ENCODE data around the gene DACH2. TPM values are rescaled to one million over a fixed set of nuclear protein-coding genes. Genes with fewer than 3 reads are reported as not detected.

The DACH2 gene
- total and polyA plus RNA-seq, 2 of the 4 experiments (the other 2 are of a cell fraction): 2.8 to 3.8 TPM

DNA sequence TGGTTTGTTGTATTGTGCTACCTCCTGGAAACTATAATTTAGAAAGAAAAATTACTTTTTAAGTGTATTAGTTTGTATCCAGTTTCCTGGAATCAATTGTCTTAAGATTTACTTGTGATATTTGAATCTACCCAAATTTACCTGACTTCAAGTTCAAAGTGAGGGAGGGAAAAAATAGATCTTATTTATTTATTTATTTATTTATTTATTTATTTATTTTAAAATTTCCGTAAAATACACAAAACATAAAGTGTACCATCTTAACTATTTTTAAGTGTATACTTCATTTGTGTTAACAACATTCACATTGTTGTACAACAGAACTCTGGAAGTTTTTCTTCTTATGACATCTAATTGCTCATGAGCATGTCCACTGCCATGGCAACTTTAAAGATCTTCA, 356.0 kb downstream of the DACH2 start:
- in situ Hi-C loops (cut with MboI; ENCODE audit: low sequenced_read_pairs) (no loop called here), intact Hi-C loops (cut with micrococcal nuclease) (loop anchor here (5.0 kb wide), 1 partner anchor 388 kb away; no protein-coding TSS in a partner anchor), dilution Hi-C loops (cut with HindIII; ENCODE audit: low sequenced_read_pairs, unreplicated experiment) (no loop called here)
- no peaks in the 10 kb centered on the region for H3K27me3 ChIP-seq (ENCODE audit: control insufficient read depth, insufficient read depth, low read length)
- ATAC-seq (ENCODE audit: low read depth): no peak
- no TSS peak for BruUV-seq (replicated peaks)
- no peak overlapping the region for H4K5ac ChIP-seq (ENCODE audit: low read depth, low read length)
- H2BK20ac ChIP-seq (ENCODE audit: low read depth, low read length): no peak overlapping the region
- no peaks in the 10 kb centered on the region for H3K9me3 ChIP-seq (ENCODE audit: control insufficient read depth, insufficient read depth, low read length)
- H2AK5ac ChIP-seq (ENCODE audit: low read depth, low read length): no peak overlapping the region
- H3K4me2 ChIP-seq (ENCODE audit: low read depth, low read length): no peak overlapping the region
- H3K36me3 ChIP-seq (ENCODE audit: control insufficient read depth, insufficient read depth, low read length): no peaks in the 10 kb centered on the region
- WGBS, 2 experiments (ENCODE audit: extremely low coverage in 2 of 2, insufficient read length in 1 of 2): no CpG with 5 or more reads among the region's 1 CpG
- H3K79me1 ChIP-seq (ENCODE audit: low read depth in 1 of 2, low read length in 2 of 2): no peaks in the 10 kb centered on the region
- H3K23ac ChIP-seq (ENCODE audit: low read depth, low read length): no peak overlapping the region
- no peak overlapping the region for H3K18ac ChIP-seq (ENCODE audit: low read depth, low read length)
- no peak overlapping the region for H3K9ac ChIP-seq (ENCODE audit: low read depth, low read length)
- H3K27ac ChIP-seq (ENCODE audit: insufficient read depth, low read length): no peak overlapping the region
- no peak overlapping the region for H2BK5ac ChIP-seq (ENCODE audit: low read depth, low read length, poor library complexity, severe bottlenecking)
- no peak for TF ChIP-seq RFX5 (IDR thresholded peaks at IDR 0.05; ENCODE audit: low read depth, low read length)
- no peak for TF ChIP-seq MAFK (IDR thresholded peaks at IDR 0.05; ENCODE audit: low read depth, low read length)
- TF ChIP-seq CHD1 (IDR thresholded peaks at IDR 0.05; ENCODE audit: low read depth, low read length): no peak
- no peak for TF ChIP-seq SMC3 (IDR thresholded peaks at IDR 0.05; ENCODE audit: low read depth, low read length)
- TF ChIP-seq POLR2A (IDR thresholded peaks at IDR 0.05; ENCODE audit: low read depth, low read length): no peak
- no peak for TF ChIP-seq MXI1 (IDR thresholded peaks at IDR 0.05; ENCODE audit: borderline replicate concordance, low read depth, low read length)
- TF ChIP-seq, protein P1, sequence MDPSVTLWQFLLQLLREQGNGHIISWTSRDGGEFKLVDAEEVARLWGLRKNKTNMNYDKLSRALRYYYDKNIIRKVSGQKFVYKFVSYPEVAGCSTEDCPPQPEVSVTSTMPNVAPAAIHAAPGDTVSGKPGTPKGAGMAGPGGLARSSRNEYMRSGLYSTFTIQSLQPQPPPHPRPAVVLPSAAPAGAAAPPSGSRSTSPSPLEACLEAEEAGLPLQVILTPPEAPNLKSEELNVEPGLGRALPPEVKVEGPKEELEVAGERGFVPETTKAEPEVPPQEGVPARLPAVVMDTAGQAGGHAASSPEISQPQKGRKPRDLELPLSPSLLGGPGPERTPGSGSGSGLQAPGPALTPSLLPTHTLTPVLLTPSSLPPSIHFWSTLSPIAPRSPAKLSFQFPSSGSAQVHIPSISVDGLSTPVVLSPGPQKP (IDR thresholded peaks at IDR 0.05; ENCODE audit: borderline replicate concordance, low read depth, low read length): no peak
- no peak for TF ChIP-seq BHLHE40 (IDR thresholded peaks at IDR 0.05; ENCODE audit: low read depth, low read length)
- no peak for TF ChIP-seq CTCF (conservative IDR thresholded peaks at IDR 0.05; ENCODE audit: low read depth, low read length)
- no peak for TF ChIP-seq FOS (IDR thresholded peaks at IDR 0.05; ENCODE audit: low read depth, low read length)
- TF ChIP-seq MAZ (IDR thresholded peaks at IDR 0.05; ENCODE audit: borderline replicate concordance, low read depth, low read length): no peak
- TF ChIP-seq, protein P2, sequence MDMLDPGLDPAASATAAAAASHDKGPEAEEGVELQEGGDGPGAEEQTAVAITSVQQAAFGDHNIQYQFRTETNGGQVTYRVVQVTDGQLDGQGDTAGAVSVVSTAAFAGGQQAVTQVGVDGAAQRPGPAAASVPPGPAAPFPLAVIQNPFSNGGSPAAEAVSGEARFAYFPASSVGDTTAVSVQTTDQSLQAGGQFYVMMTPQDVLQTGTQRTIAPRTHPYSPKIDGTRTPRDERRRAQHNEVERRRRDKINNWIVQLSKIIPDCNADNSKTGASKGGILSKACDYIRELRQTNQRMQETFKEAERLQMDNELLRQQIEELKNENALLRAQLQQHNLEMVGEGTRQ (IDR thresholded peaks at IDR 0.05; ENCODE audit: low read depth, low read length): no peak
- TF ChIP-seq RCOR1 (IDR thresholded peaks at IDR 0.05; ENCODE audit: insufficient replicate concordance, low read length): no peak
- H3K14ac ChIP-seq (replicated peaks; ENCODE audit: low read depth, low read length): no peak overlapping the region
- no peak overlapping the region for H2BK15ac ChIP-seq (ENCODE audit: low read depth, low read length)
- no peaks in the 10 kb centered on the region for H3K9me1 ChIP-seq (ENCODE audit: insufficient read depth, low read length)
- ChIA-PET CTCF (no interaction called here), POLR2A (ENCODE audit: unreplicated experiment) (no interaction called here)
- no peak overlapping the region for H3K4me3 ChIP-seq (ENCODE audit: insufficient read depth, low read depth, low read length)
- no peak overlapping the region for H2AFZ ChIP-seq (replicated peaks; ENCODE audit: low read length, poor library complexity)
- no peak overlapping the region for H4K91ac ChIP-seq (ENCODE audit: insufficient read depth, low read depth, low read length)
- no peak overlapping the region for H2BK120ac ChIP-seq (ENCODE audit: low read depth, low read length)
- H3K56ac ChIP-seq (ENCODE audit: extremely low read depth, insufficient read depth, low read length): no peak overlapping the region
- H3K4me1 ChIP-seq (ENCODE audit: control insufficient read depth, insufficient read depth, low read length): no peaks in the 10 kb centered on the region
- no peak overlapping the region for H3K4ac ChIP-seq (ENCODE audit: low read depth, low read length)
- no peak for DNase-seq
- no peak overlapping the region for H4K8ac ChIP-seq (ENCODE audit: low read depth in 2 of 2, low read length in 2 of 2)
- no peaks in the 10 kb centered on the region for H4K20me1 ChIP-seq (ENCODE audit: insufficient read depth, low read length)
- H2AK9ac ChIP-seq (replicated peaks; ENCODE audit: low read depth, low read length, poor library complexity): no peak overlapping the region

Data from IMR-90 (cell line).